HG03521 (cell line): ENCODE results near the gene IL10RB.
A peak's percentile ranks its signal among the peaks of the same experiment; 100 is the strongest.

Experiments used
- ATAC-seq: cut with Tn5 transposase; IDR thresholded peaks from one replicate; pipeline ENCODE4 v1.9.1; 2021; ENCODE audit warnings: mild to moderate bottlenecking, moderate library complexity; ENCODE audit not compliant: unreplicated experiment

IL10RB gene

DNA sequence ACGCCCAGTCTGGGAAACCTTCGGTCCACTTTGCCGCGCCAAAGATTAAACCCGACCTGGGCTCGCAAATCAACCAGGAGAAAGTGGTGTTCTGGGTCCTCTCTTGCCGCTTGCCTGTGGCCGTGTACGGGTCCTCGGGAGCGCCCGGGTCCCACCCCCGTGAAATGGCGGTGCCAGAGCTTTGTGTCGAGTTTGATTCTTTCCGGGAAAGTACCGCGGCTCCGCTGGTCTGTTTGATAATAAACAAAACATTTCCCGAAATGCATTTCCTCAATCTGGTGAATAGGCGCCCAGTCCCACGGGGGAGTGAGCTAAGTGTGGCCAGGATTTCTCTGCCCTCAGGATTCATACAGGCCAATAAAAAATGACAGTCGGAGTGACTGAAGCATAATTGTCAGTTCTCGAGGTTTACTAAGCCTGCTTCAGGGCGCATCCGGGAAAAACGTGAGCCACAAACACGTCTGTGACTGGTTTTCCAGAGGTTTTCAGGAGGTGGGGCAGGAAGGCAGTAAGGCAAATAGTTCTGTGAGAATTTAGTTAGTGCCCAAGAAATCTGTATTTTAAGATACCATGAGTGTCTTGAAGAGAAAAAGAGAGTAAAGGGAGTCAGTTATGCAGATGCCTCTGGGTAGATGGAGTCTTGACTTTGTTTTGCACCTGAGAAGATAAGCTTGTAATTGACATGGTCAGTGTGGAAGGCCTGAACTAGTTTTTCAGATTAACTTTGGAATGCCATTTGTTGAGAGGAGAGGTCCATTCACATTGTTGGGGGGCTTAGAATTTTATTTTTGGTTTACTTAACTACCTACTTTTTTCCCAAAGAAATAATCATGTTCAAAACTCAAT, 59.3 kb downstream of the IL10RB start:
- ATAC-seq: peak; percentile 19

DNA sequence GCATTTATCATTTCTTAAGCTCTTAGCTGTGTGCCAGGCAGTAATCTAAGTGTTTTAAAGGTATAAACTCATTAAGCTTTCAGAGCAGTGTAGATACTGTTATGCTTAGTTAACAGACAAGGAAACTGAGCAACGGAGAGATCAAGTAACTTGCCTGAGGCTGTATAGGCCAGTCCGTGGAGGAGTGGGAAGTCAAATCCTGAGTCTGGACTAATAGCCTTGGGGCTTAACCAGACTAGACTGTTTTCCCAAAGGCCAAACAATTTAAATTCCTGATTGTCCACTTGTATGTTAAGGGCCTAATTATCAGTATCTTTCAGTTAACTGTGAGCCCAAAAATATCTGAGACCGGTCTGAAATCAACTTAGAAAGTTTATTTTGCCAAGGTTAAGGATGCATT, 61.2 kb downstream of the IL10RB start:
- no peak for ATAC-seq

DNA sequence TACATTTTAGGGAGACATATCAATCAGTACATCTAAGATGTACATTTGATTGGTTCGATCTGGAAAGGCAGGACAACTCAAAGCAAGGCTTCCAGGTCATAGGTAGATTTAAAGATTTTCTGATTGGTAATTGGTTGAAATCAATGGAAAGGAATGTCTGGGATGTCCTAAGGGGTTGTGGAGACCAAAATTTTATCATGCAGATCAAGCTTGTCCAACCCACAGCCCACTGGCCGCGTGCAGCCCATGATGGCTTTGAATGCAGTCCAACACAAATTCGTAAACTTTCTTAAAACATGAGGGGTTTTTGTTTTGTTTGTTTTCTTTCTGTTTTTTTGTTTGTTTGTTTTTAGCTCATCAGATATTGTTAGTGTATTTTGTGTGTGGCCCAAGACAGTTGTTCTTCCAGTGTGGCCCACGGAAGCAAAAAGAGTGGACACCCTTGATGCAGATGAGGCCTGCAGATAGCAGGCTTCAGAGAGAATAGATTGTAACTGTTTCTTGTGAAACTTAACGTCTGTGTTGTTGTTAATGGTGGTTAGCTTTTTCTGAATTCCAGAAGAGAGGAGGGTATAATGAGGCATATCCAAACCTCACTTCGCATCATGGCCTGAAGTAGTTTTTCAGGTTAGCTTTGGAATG, 61.7 kb downstream of the IL10RB start:
- ATAC-seq: no peak

DNA sequence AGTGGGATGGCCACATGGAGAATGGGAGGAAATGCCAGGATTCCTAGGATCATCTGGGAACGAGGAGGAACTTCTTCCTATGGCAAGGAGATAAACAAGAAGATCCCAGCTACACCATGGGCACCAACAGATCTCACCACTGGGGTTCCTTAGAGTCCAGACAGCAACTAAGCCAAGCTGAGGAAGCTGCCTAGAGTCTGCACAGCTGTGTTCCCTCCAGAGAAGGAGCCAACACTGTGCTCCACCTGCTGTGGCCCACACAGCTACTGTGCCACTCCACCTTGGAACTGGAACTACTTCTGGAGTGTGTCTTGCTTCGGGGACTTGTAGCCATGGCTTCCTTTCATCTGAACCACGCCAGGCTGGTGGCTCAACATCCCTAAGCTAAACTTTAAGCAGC, 64.6 kb downstream of the IL10RB start:
- ATAC-seq: no peak

DNA sequence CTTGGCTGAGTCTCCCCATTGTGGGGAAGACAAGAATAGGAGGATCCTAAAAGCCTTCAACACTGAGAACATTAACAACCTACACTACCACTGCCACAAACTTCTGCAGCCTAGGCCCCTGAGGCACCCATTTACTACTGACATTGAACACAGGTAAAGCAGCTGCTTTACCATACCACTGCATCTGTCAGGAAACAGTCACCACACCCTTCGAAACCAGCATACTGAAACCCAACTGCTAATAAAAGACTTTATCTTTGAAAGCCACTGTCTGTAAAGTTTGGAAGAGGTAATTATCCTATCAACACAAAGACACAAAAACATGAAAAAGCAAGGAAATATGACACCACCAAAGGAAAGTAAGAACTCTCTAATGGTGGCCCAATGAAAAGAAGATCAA, 66.0 kb downstream of the IL10RB start:
- peak; percentile 70 for ATAC-seq

DNA sequence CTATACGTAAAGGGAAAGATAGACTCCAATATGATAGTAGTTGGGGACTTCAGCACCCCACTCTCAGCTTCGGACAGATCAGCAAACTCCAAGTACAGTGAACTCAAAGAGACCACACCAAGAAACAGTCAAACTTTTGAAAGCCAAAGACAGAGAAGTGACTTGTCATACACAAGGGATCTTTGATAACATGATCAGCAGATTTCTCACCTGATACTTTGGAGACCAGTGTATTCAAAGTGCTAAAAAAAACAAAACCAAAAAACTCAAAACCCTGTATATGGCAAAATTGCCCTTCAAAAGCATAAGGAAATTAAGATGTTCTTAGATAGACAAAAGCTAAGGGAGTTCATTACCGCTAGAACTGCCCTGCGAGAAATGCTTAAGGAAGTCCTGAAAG, 68.0 kb downstream of the IL10RB start:
- ATAC-seq: no peak

DNA sequence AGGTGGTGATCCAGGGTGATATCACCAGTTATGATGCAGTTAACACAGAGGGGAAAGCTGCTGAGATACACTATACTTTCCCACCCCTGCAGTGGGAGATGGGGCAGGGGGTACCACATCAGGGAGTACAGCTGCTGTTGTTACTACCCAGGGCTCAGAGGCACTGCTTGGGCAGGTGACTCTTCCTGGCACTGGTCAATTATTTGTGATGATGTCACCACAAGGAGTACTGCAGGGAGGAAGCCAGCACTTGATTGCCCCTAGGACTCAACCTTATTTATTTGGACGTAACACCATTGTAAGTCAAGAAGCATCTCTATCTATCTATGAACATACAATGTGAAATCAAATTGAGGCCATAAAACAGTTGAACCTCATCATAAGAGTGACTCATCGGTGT, 68.7 kb downstream of the IL10RB start:
- ATAC-seq: no peak

DNA sequence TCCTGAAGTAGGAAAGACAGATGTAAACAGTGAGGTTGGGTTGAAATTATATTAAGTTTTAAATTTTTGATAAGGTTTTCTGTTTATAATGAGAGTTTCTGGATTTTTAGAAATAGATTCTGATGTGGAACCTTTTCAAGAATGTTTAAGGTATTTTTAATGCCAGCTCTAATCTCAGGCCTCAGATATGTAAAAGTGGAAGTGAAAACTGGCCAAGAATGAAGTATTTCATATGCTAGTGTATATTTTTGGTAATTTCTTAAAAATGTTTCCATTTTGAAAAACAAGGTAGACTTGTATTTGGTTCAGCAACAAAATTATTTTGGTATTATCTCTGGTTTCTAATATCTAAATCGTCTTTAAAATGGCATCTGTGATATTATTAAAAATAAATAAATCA, 73.0 kb downstream of the IL10RB start:
- ATAC-seq: no peak

DNA sequence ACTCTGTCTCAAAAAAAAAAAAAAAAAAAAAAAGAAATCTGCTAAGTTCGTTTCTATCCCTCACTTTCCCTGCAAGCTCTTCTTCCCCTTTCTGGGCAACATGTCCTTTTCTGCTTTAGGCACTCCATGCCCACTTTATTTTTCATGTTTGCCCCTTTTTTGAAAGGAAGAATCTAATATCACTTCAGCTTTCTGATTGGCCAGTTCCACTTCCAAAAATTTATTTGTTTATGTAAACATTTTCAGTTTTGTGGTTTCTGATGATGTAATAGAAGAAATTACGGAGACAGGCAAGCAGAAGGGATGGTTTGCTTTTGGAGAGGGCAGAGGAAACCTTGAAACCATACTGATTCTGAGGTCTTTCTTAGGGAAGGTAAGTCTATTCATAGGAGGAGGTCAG, 73.8 kb downstream of the IL10RB start:
- ATAC-seq: no peak

DNA sequence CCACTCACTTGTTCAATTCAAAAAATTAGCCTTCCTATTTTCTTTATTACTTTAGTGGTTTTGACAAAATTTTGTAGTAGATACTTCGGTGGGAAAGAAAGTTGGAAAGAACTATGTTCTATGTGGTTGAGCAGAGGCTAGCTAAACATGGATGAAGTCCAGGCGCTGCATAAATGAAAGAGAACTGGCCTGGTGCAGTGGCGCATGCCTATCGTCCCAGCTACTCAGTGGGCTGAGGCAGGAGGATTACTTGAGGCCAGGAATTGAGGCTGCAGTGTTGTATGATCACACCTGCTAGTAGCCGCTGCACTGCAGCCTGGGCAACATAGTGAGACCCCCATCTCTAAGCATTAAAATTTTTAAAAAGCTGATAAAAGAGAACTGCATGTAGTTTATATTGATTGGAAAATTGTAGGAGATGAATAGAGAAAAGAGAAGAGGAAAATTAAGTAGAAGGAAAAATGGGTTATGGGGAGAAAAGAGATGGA, 79.6 kb downstream of the IL10RB start:
- ATAC-seq: no peak
